Superior temporal gyrus (tissue), 1 donor: ENCODE data around the gene P4HB.
A peak's percentile ranks its signal among the peaks of the same experiment; 100 is the strongest.

Experiments used
- DNase-seq: peaks from one replicate; pipeline ENCODE4 v3.0.0-alpha.2; 2016; ENCODE audit errors: extremely low spot score

The P4HB gene

GRCh38 chr17:81832608-81833159 is 27.7 kb downstream of the P4HB start:
- DNase-seq: no peak

GRCh38 chr17:81831957-81832607 is 28.3 kb downstream of the P4HB start:
- peak; percentile 8 for DNase-seq

- no peak for DNase-seq
These were observed 28.8 kb downstream of the P4HB start for GRCh38 chr17:81831563-81831956.

GRCh38 chr17:81829858-81830257 is 30.5 kb downstream of the P4HB start:
- DNase-seq: no peak

- no peak for DNase-seq
These were observed 31.7 kb downstream of the P4HB start for GRCh38 chr17:81828656-81829055.

- no peak for DNase-seq
These were observed 34.4 kb downstream of the P4HB start for GRCh38 chr17:81825841-81826466.

GRCh38 chr17:81824595-81824994 is 35.7 kb downstream of the P4HB start:
- DNase-seq: no peak

GRCh38 chr17:81823820-81824550 is 36.4 kb downstream of the P4HB start:
- DNase-seq: no peak

GRCh38 chr17:81822996-81823819 is 37.1 kb downstream of the P4HB start:
- no peak for DNase-seq

- DNase-seq: no peak
These were observed 38.1 kb downstream of the P4HB start for GRCh38 chr17:81822312-81822637.

GRCh38 chr17:81821603-81822311 is 38.6 kb downstream of the P4HB start:
- peak; percentile 12 for DNase-seq

GRCh38 chr17:81821147-81821546 is 39.2 kb downstream of the P4HB start:
- no peak for DNase-seq

- DNase-seq: no peak
These were observed 40.6 kb downstream of the P4HB start for GRCh38 chr17:81819708-81820107.

GRCh38 chr17:81817758-81818147 is 42.6 kb downstream of the P4HB start:
- no peak for DNase-seq

- DNase-seq: no peak
These were observed 44.7 kb downstream of the P4HB start for GRCh38 chr17:81815646-81815986.

GRCh38 chr17:81814748-81815645 is 45.3 kb downstream of the P4HB start:
- DNase-seq: no peak

- no peak for DNase-seq
These were observed 46.3 kb downstream of the P4HB start for GRCh38 chr17:81813861-81814683.

- no peak for DNase-seq
These were observed 47.0 kb downstream of the P4HB start for GRCh38 chr17:81813371-81813684.

GRCh38 chr17:81812571-81813370 is 47.6 kb downstream of the P4HB start:
- DNase-seq: no peak
